ENCODE measurements around the gene RTCA.
"Not testable (repeated sequence)": the region's sequence is repeated elsewhere in the genome, so short reads cannot be mapped to it uniquely, and the experiment has no call there.

Gene RTCA

DNA sequence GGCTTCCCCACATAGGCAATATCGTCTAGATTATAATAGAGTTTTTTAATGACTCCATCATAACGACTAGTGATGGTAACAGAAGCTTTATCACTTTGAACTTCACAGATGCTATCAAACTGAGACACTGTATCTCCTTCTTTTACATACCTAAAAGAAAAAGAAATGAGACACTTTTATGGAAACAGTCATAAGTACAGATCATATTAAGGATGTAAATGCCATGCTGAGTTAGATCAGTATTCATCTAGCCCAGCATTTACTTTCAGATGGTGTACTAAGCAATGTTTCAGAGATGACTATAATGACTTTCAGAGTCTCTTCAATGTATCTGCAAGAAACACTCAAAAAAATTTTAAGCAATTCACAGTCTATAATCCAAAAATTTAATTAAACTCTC lies 35.3 kb upstream of the RTCA start:
- Histone ChIP-seq H3F3A (ENCODE audit: control insufficient read depth, insufficient read depth) (0 out of 2 replicates have a peak, but pooled peaks cover 3% of the 10 kb centered on the region), H3K27me3 (ENCODE audit: control insufficient read depth, low read length) (no peaks in the 10 kb centered on the region), H3K4me1 (ENCODE audit: control insufficient read depth, low read length) (no peaks in the 10 kb centered on the region), H3K27ac (ENCODE audit: low read depth, low read length) (no peak overlapping the region), H3K4me2 (ENCODE audit: low read length) (no peak overlapping the region), H4K20me1 (ENCODE audit: control insufficient read depth, insufficient read depth, low read depth, low read length) (no peaks in the 10 kb centered on the region), H3K79me2 (ENCODE audit: control insufficient read depth, low read length) (no peaks in the 10 kb centered on the region), H3K4me3 (ENCODE audit: low read length) (no peak overlapping the region), H3K9me3 (ENCODE audit: control insufficient read depth, insufficient read depth, low read length) (no peaks in the 10 kb centered on the region), H3K9me2 (replicated peaks; ENCODE audit: control insufficient read depth, low read length) (no peaks in the 10 kb centered on the region), H3K36me3 (ENCODE audit: control insufficient read depth, low read length) (peaks cover 62% of the 10 kb centered on the region)
- TF ChIP-seq, protein P1, sequence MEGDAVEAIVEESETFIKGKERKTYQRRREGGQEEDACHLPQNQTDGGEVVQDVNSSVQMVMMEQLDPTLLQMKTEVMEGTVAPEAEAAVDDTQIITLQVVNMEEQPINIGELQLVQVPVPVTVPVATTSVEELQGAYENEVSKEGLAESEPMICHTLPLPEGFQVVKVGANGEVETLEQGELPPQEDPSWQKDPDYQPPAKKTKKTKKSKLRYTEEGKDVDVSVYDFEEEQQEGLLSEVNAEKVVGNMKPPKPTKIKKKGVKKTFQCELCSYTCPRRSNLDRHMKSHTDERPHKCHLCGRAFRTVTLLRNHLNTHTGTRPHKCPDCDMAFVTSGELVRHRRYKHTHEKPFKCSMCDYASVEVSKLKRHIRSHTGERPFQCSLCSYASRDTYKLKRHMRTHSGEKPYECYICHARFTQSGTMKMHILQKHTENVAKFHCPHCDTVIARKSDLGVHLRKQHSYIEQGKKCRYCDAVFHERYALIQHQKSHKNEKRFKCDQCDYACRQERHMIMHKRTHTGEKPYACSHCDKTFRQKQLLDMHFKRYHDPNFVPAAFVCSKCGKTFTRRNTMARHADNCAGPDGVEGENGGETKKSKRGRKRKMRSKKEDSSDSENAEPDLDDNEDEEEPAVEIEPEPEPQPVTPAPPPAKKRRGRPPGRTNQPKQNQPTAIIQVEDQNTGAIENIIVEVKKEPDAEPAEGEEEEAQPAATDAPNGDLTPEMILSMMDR (IDR thresholded peaks at IDR 0.05; ENCODE audit: low read depth, low read length, poor library complexity, severe bottlenecking): no peak
- no peak for TF ChIP-seq EZH2phosphoT487 (IDR thresholded peaks at IDR 0.05; ENCODE audit: borderline replicate concordance, low read length)

DNA sequence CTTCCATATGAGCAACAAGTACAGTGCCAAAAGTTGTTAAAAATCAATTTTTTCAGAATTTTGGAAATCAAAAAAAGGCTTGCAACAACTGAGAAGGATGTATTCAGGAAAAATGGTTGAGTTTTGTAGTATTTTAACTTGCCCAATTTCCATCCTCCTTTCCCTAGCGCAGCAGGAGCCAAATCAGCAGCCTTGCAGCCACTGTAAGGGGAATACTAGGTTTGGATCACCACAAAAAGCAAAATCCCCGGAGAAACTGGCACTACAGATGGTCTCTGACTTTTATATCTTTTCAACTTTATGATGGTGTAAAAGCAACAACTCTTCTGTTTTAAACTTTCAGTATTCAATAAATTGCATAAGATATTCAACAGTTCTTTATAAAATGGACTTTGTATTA lies 34.3 kb upstream of the RTCA start:
- no peak overlapping the region for H3K4me2 ChIP-seq (ENCODE audit: low read length)
- H3K79me2 ChIP-seq (ENCODE audit: control insufficient read depth, low read length): no peaks in the 10 kb centered on the region
- no peaks in the 10 kb centered on the region for H3K9me2 ChIP-seq (replicated peaks; ENCODE audit: control insufficient read depth, low read length)
- no peaks in the 10 kb centered on the region for H3K9me3 ChIP-seq (ENCODE audit: control insufficient read depth, insufficient read depth, low read length)
- no peaks in the 10 kb centered on the region for H3K4me1 ChIP-seq (ENCODE audit: control insufficient read depth, low read length)
- TF ChIP-seq, protein P1 (IDR thresholded peaks at IDR 0.05; ENCODE audit: low read depth, low read length, poor library complexity, severe bottlenecking): no peak
- TF ChIP-seq EZH2phosphoT487 (IDR thresholded peaks at IDR 0.05; ENCODE audit: borderline replicate concordance, low read length): no peak
- no peaks in the 10 kb centered on the region for H4K20me1 ChIP-seq (ENCODE audit: control insufficient read depth, insufficient read depth, low read depth, low read length)
- H3F3A ChIP-seq (ENCODE audit: control insufficient read depth, insufficient read depth): 0 out of 2 replicates have a peak, but pooled peaks cover 3% of the 10 kb centered on the region
- H3K4me3 ChIP-seq (ENCODE audit: low read length): no peak overlapping the region
- H3K27ac ChIP-seq (ENCODE audit: low read depth, low read length): no peak overlapping the region
- H3K36me3 ChIP-seq (ENCODE audit: control insufficient read depth, low read length): peaks cover 65% of the 10 kb centered on the region
- no peaks in the 10 kb centered on the region for H3K27me3 ChIP-seq (ENCODE audit: control insufficient read depth, low read length)

DNA sequence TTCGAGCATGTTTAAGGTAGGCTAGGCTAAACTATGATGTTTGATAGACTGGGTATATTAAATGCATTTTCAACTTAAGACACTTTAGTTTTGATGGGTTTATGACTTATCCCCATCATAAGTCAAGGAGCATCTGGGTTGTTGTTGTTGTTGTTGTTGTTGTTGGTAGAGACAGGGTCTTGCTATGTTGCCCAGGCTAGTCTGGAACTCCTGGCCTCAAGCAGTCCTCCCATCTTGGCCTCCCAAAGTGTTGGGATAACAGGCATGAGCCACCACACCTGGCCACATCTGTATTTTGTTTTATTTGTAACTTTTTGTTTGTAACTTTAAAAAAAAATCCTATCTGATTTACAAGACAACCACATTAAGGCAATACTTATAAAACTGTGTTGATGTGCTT lies 33.9 kb upstream of the RTCA start:
- no peaks in the 10 kb centered on the region for H3K27me3 ChIP-seq (ENCODE audit: control insufficient read depth, low read length)
- H3K9me2 ChIP-seq (replicated peaks; ENCODE audit: control insufficient read depth, low read length): no peaks in the 10 kb centered on the region
- H4K20me1 ChIP-seq (ENCODE audit: control insufficient read depth, insufficient read depth, low read depth, low read length): no peaks in the 10 kb centered on the region
- no peak overlapping the region for H3K4me2 ChIP-seq (ENCODE audit: low read length)
- TF ChIP-seq EZH2phosphoT487 (IDR thresholded peaks at IDR 0.05; ENCODE audit: borderline replicate concordance, low read length): no peak
- TF ChIP-seq, protein P1 (IDR thresholded peaks at IDR 0.05; ENCODE audit: low read depth, low read length, poor library complexity, severe bottlenecking): no peak
- no peaks in the 10 kb centered on the region for H3K4me1 ChIP-seq (ENCODE audit: control insufficient read depth, low read length)
- H3K9me3 ChIP-seq (ENCODE audit: control insufficient read depth, insufficient read depth, low read length): no peaks in the 10 kb centered on the region
- no peak overlapping the region for H3K4me3 ChIP-seq (ENCODE audit: low read length)
- peaks cover 70% of the 10 kb centered on the region for H3K36me3 ChIP-seq (ENCODE audit: control insufficient read depth, low read length)
- H3K79me2 ChIP-seq (ENCODE audit: control insufficient read depth, low read length): no peaks in the 10 kb centered on the region
- no peak overlapping the region for H3K27ac ChIP-seq (ENCODE audit: low read depth, low read length)
- 0 out of 2 replicates have a peak, but pooled peaks cover 3% of the 10 kb centered on the region for H3F3A ChIP-seq (ENCODE audit: control insufficient read depth, insufficient read depth)

DNA sequence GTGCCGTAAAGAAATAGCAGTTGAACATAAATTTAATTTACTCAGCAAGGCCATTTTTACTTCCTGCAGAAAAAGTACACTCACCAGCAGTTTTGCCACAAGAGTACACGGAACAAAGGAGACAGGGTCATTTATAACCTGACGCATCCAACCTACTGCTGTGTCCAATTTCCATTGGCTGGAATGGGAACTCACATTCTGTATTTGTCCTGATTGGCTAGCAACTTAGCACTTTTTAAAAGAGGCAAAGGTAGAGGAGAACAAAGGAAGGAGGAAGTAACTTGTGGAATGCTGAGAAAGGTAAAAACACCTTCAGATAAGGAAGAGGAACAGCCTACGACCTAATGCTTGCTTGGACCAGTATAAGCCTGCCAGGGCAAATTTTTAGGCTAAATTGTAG lies 32.5 kb upstream of the RTCA start:
- not testable (repeated sequence) for H4K20me1 ChIP-seq (ENCODE audit: control insufficient read depth, insufficient read depth, low read depth, low read length); H3K4me3 ChIP-seq (ENCODE audit: low read length); H3F3A ChIP-seq (ENCODE audit: control insufficient read depth, insufficient read depth); H3K9me3 ChIP-seq (ENCODE audit: control insufficient read depth, insufficient read depth, low read length); H3K4me1 ChIP-seq (ENCODE audit: control insufficient read depth, low read length); H3K9me2 ChIP-seq (replicated peaks; ENCODE audit: control insufficient read depth, low read length); H3K79me2 ChIP-seq (ENCODE audit: control insufficient read depth, low read length); H3K27me3 ChIP-seq (ENCODE audit: control insufficient read depth, low read length); H3K4me2 ChIP-seq (ENCODE audit: low read length); H3K27ac ChIP-seq (ENCODE audit: low read depth, low read length)
- H3K36me3 ChIP-seq (ENCODE audit: control insufficient read depth, low read length): peaks cover 69% of the 10 kb centered on the region
